ENCODE results near the gene PASK.

DNA sequence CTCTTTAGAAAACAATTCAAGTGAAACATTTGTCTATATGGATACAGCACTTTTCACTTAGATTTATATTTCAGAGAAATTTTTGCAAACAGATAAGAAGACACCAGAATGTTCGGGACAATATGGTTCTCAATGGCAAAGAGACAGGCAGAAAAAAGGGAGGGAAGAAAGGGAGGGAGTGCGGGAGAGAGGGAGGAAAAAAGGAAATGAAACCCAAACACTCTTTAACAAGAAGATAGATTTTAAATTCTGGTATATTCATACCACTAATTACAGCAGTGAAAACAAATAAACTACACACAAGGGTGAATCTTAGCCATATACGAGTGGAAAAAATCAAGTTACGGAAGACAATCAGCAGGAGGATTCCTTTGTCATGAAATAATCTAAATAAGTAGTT, 3.0 kb downstream of the PASK start:
- TF ChIP-seq, protein P1, sequence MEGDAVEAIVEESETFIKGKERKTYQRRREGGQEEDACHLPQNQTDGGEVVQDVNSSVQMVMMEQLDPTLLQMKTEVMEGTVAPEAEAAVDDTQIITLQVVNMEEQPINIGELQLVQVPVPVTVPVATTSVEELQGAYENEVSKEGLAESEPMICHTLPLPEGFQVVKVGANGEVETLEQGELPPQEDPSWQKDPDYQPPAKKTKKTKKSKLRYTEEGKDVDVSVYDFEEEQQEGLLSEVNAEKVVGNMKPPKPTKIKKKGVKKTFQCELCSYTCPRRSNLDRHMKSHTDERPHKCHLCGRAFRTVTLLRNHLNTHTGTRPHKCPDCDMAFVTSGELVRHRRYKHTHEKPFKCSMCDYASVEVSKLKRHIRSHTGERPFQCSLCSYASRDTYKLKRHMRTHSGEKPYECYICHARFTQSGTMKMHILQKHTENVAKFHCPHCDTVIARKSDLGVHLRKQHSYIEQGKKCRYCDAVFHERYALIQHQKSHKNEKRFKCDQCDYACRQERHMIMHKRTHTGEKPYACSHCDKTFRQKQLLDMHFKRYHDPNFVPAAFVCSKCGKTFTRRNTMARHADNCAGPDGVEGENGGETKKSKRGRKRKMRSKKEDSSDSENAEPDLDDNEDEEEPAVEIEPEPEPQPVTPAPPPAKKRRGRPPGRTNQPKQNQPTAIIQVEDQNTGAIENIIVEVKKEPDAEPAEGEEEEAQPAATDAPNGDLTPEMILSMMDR (IDR thresholded peaks at IDR 0.05; ENCODE audit: poor library complexity, severe bottlenecking) = no peak
- TF ChIP-seq EZH2 (IDR thresholded peaks at IDR 0.05; ENCODE audit: borderline replicate concordance, insufficient read depth, low read length, poor library complexity, severe bottlenecking) (no peak), MXI1 (conservative IDR thresholded peaks at IDR 0.05; ENCODE audit: poor library complexity, severe bottlenecking) (no peak)
